ENCODE results near the gene RUVBL2. TPM values are rescaled to one million over a fixed set of nuclear protein-coding genes. Genes with fewer than 3 reads are reported as not detected.

The RUVBL2 gene
- total RNA-seq (10 to 100 TPM; 49.3 to 82.3 (median 64.0) TPM), polyA plus RNA-seq (10 to 100 TPM; 36.6 to 98.8 (median 55.9) TPM)

GRCh38 chr19:48993175-48994034, at the start of gene RUVBL2, which contains the start of gene GYS1:
Gene RUVBL2 (plus strand): TSS chr19:48993887. CDS start chr19:48993912, 25 bp downstream.
Gene GYS1 (minus strand): TSS chr19:48993309. CDS start chr19:48993112, 197 bp downstream.
- Histone ChIP-seq H3K4me3 (peak within 1 kb of the TSS; percentile 58 to 76 (median 67)), H3K9me3 (no peaks in the 10 kb centered on the region), H3K27me3 (no peaks in the 10 kb centered on the region), H3K4me1 (peaks cover 0 to 42% (median 37%) of the 10 kb centered on the region in 4 donors), H3K27ac (peak within 1 kb of the TSS; percentile 88 to 97 (median 90)), H3K36me3 (peaks cover 0 to 17% (median 3%) of the 10 kb centered on the region in 4 donors)
- 0% methylated on average over 56 of the region's 56 CpGs for WGBS, 2 donors
- intact Hi-C loops (cut with DNase I): loop anchor here (5.0 kb wide), 1 partner anchor 154 kb away; no protein-coding TSS in a partner anchor
- peak; percentile 96 to 99 (median 98) for TF ChIP-seq CTCF (IDR thresholded peaks at IDR 0.05)
- peak; percentile 92 to 98 (median 98) for TF ChIP-seq POLR2AphosphoS5 (IDR thresholded peaks at IDR 0.05)
- TF ChIP-seq EP300 (IDR thresholded peaks at IDR 0.05): peak in 1 of 4 donors; percentile 66
- peak; percentile 87 to 94 for TF ChIP-seq POLR2A (IDR thresholded peaks at IDR 0.05)
- peak; percentile 100 for DNase-seq

GRCh38 chr19:48945415-48945814, 48.3 kb upstream of the RUVBL2 start:
- intact Hi-C loops (cut with DNase I): no loop called here
- Histone ChIP-seq H3K27me3 (no peaks in the 10 kb centered on the region), H3K4me3 (no peak overlapping the region), H3K36me3 (no peaks in the 10 kb centered on the region), H3K27ac (no peak overlapping the region), H3K4me1 (no peaks in the 10 kb centered on the region), H3K9me3 (peaks cover 0 to 5% (median under 1%) of the 10 kb centered on the region in 4 donors)
- no peak for TF ChIP-seq EP300 (IDR thresholded peaks at IDR 0.05)
- no peak for TF ChIP-seq POLR2A (IDR thresholded peaks at IDR 0.05)
- TF ChIP-seq POLR2AphosphoS5 (IDR thresholded peaks at IDR 0.05): no peak
- TF ChIP-seq CTCF (IDR thresholded peaks at IDR 0.05): no peak
- 93 to 94% methylated on average over 5 of the region's 5 CpGs for WGBS, 2 donors
- DNase-seq: no peak

GRCh38 chr19:48945817-48946216, 47.9 kb upstream of the RUVBL2 start:
- no peak overlapping the region for H3K4me3 ChIP-seq
- H3K27me3 ChIP-seq: no peaks in the 10 kb centered on the region
- H3K9me3 ChIP-seq: peaks cover 0 to 3% (median under 1%) of the 10 kb centered on the region in 4 donors
- DNase-seq: no peak
- WGBS, 2 donors: 93 to 94% methylated on average over 2 of the region's 2 CpGs
- H3K36me3 ChIP-seq: no peaks in the 10 kb centered on the region
- intact Hi-C loops (cut with DNase I): no loop called here
- H3K4me1 ChIP-seq: no peaks in the 10 kb centered on the region
- no peak overlapping the region for H3K27ac ChIP-seq
- TF ChIP-seq EP300 (IDR thresholded peaks at IDR 0.05) (no peak), POLR2AphosphoS5 (IDR thresholded peaks at IDR 0.05) (no peak), POLR2A (IDR thresholded peaks at IDR 0.05) (no peak), CTCF (IDR thresholded peaks at IDR 0.05) (no peak)

- Histone ChIP-seq H3K36me3 (no peaks in the 10 kb centered on the region), H3K4me1 (no peaks in the 10 kb centered on the region), H3K9me3 (no peaks in the 10 kb centered on the region), H3K27ac (no peak overlapping the region), H3K27me3 (no peaks in the 10 kb centered on the region), H3K4me3 (no peak overlapping the region)
- intact Hi-C loops (cut with DNase I): no loop called here
- DNase-seq: no peak
- TF ChIP-seq EP300 (IDR thresholded peaks at IDR 0.05) (no peak), CTCF (IDR thresholded peaks at IDR 0.05) (no peak), POLR2A (IDR thresholded peaks at IDR 0.05) (no peak), POLR2AphosphoS5 (IDR thresholded peaks at IDR 0.05) (no peak)
- 46 to 66% methylated on average over 9 of the region's 9 CpGs for WGBS, 2 donors
Observed at GRCh38 chr19:48946463-48947257, 47.0 kb upstream of the RUVBL2 start.
